Activated CD4-positive, alpha-beta T cell treated with anti-CD3 and anti-CD28 coated beads for 48 hours (primary cell): ENCODE results near the gene PPP3CA.

Source experiments
- DNase-seq: peaks from one replicate; pipeline ENCODE4 v3.0.0-alpha.2; 2020

PPP3CA gene

GRCh38 chr4:101329592-101329991 lies 17.7 kb downstream of the PPP3CA start:
- DNase-seq, result no peak

GRCh38 chr4:101328063-101328602 lies 19.2 kb downstream of the PPP3CA start:
- no peak for DNase-seq

- no peak for DNase-seq
Observed at GRCh38 chr4:101326576-101326975, 20.8 kb downstream of the PPP3CA start.

GRCh38 chr4:101322743-101323142 lies 24.6 kb downstream of the PPP3CA start:
- DNase-seq, result no peak

- no peak for DNase-seq
Observed at GRCh38 chr4:101321481-101322042, 25.8 kb downstream of the PPP3CA start.

GRCh38 chr4:101315786-101316185 lies 31.5 kb downstream of the PPP3CA start:
- no peak for DNase-seq

GRCh38 chr4:101315041-101315440 lies 32.3 kb downstream of the PPP3CA start:
- DNase-seq, result no peak

GRCh38 chr4:101309925-101310324 lies 37.4 kb downstream of the PPP3CA start:
- no peak for DNase-seq

- DNase-seq, result no peak
Observed at GRCh38 chr4:101307899-101308298, 39.4 kb downstream of the PPP3CA start.

GRCh38 chr4:101306764-101307615 lies 40.3 kb downstream of the PPP3CA start:
- no peak for DNase-seq

GRCh38 chr4:101306225-101306624 lies 41.1 kb downstream of the PPP3CA start:
- DNase-seq, result no peak

GRCh38 chr4:101304916-101305315 lies 42.4 kb downstream of the PPP3CA start:
- DNase-seq, result no peak

GRCh38 chr4:101299899-101300540 lies 47.3 kb downstream of the PPP3CA start:
- no peak for DNase-seq

GRCh38 chr4:101299021-101299420 lies 48.3 kb downstream of the PPP3CA start:
- DNase-seq, result no peak

- no peak for DNase-seq
Observed at GRCh38 chr4:101295691-101296090, 51.6 kb downstream of the PPP3CA start.

- no peak for DNase-seq
Observed at GRCh38 chr4:101294597-101294996, 52.7 kb downstream of the PPP3CA start.

GRCh38 chr4:101292901-101293300 lies 54.4 kb downstream of the PPP3CA start:
- no peak for DNase-seq

GRCh38 chr4:101292214-101292613 lies 55.1 kb downstream of the PPP3CA start:
- DNase-seq, result no peak

- no peak for DNase-seq
Observed at GRCh38 chr4:101291198-101291597, 56.1 kb downstream of the PPP3CA start.

- no peak for DNase-seq
Observed at GRCh38 chr4:101290654-101291053, 56.7 kb downstream of the PPP3CA start.

- no peak for DNase-seq
Observed at GRCh38 chr4:101289306-101289705, 58.0 kb downstream of the PPP3CA start.

GRCh38 chr4:101288365-101289145 lies 58.8 kb downstream of the PPP3CA start:
- DNase-seq, result no peak

- no peak for DNase-seq
Observed at GRCh38 chr4:101287324-101287723, 60.0 kb downstream of the PPP3CA start.
